ENCODE results near the gene C1orf94.
A peak's percentile ranks its signal among the peaks of the same experiment; 100 is the strongest.

The C1orf94 gene, protein sequence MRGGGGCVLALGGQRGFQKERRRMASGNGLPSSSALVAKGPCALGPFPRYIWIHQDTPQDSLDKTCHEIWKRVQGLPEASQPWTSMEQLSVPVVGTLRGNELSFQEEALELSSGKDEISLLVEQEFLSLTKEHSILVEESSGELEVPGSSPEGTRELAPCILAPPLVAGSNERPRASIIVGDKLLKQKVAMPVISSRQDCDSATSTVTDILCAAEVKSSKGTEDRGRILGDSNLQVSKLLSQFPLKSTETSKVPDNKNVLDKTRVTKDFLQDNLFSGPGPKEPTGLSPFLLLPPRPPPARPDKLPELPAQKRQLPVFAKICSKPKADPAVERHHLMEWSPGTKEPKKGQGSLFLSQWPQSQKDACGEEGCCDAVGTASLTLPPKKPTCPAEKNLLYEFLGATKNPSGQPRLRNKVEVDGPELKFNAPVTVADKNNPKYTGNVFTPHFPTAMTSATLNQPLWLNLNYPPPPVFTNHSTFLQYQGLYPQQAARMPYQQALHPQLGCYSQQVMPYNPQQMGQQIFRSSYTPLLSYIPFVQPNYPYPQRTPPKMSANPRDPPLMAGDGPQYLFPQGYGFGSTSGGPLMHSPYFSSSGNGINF

DNA sequence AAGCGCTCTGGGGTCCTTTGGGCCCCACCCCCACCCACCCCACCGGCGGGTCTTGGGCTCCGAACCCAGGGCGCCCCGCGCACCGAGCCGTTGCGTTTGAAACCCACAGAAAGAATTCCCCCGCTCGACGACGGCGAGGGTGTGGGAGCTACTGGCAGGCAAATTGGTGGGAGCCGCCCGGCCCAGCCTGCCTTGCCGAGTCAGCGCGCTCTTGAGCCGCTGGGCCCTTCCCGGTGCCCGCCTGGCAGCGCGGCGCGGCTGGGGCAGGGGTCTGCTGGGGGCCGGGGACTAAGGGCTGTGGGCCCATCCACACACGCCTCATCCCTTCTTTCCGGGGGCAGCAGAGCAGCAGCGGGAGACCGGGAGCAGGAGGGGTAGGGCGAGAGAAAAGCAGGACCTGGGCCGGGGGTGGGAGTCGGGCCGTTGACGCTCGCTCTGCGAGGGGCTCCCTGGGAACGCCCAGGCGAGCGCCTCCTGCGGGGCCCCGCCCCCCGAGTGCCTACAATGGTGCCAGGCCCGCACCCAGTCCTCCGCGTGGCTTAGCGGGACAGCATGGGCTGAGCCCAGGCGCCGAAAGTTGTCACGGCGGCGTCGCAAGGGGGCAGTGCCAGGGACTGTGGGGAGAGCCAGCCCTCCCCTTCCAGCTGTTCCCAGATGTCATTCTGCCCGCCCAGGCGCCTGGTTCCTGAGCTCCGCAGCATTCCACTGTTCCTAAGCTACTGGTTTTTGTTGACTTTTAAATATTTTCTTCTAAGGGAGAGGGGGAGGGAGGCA lies at the start of gene C1orf94:
Gene C1orf94 (plus strand): TSS at position 78 of the 774 bp plus-strand sequence. CDS start 883 bp downstream, outside the sequence.
- no peak within 1 kb of the TSS for H2AFZ ChIP-seq
- no peak within 1 kb of the TSS for H3K27ac ChIP-seq
- TF ChIP-seq, protein P1, sequence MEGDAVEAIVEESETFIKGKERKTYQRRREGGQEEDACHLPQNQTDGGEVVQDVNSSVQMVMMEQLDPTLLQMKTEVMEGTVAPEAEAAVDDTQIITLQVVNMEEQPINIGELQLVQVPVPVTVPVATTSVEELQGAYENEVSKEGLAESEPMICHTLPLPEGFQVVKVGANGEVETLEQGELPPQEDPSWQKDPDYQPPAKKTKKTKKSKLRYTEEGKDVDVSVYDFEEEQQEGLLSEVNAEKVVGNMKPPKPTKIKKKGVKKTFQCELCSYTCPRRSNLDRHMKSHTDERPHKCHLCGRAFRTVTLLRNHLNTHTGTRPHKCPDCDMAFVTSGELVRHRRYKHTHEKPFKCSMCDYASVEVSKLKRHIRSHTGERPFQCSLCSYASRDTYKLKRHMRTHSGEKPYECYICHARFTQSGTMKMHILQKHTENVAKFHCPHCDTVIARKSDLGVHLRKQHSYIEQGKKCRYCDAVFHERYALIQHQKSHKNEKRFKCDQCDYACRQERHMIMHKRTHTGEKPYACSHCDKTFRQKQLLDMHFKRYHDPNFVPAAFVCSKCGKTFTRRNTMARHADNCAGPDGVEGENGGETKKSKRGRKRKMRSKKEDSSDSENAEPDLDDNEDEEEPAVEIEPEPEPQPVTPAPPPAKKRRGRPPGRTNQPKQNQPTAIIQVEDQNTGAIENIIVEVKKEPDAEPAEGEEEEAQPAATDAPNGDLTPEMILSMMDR (IDR thresholded peaks at IDR 0.05): no peak
- H3K9ac ChIP-seq: no peak within 1 kb of the TSS
- no peak within 1 kb of the TSS for H3K4me3 ChIP-seq (ENCODE audit: low read depth, low read length)
- no peaks in the 10 kb centered on the region for H3K79me2 ChIP-seq
- H3K36me3 ChIP-seq (ENCODE audit: control insufficient read depth, insufficient read depth, low read length): no peaks in the 10 kb centered on the region
- peaks cover 3% of the 10 kb centered on the region for H3K27me3 ChIP-seq (ENCODE audit: control insufficient read depth, insufficient read depth, low read length)
- H3K4me2 ChIP-seq (ENCODE audit: low read length): peak within 1 kb of the TSS; percentile 11
- H3K9me3 ChIP-seq (ENCODE audit: control insufficient read depth, low read length): no peaks in the 10 kb centered on the region
- H3K4me1 ChIP-seq: no peaks in the 10 kb centered on the region

DNA sequence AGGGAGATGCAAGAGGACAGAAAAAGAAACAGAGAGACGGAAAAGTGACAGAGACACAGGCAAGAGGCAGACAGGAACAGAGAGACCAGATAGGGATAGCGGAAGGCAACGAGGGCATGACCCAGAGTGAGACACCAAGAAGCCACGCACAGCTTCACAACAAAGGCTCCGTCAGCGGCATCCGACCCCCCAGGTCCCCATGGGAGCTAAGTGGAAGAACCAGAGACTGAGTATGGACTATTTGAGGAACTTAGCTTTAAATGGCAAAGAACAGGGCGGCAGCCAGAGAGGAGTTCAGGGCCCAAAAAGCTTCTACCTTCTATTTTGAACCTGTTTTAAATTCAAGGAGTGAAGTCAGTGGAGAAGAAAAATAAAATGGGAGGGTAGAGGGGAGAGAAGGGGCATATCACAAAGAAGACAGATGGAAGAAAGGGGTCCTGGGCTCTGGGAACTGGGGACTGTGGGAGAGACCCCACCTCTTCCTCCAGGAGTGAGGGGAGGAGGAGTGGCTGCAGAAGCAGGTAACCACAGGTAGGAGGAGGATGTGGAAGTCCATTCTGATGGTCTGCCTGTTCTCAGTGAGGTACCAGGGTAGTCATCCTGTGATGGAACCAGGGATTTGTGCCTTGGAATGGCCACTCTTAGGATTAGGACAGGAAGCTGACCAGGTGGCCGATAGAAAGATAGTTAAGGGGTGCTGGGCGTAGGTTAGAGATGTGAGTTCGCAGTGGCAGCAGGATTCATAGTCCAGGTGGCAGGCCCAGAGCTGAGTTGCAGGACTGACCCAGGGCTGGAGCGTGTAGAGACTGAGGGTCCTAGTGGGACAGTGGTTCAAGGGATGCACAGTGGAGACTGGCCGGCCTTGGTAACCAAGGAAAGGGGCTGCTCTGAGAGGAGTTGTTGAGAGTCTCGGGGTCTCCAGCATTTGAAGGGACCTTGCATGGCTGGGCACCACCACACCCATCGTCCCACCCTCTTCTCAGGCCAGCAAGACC lies 49.4 kb upstream of the C1orf94 start:
- Histone ChIP-seq H3K27me3 (ENCODE audit: control insufficient read depth, insufficient read depth, low read length) (no peaks in the 10 kb centered on the region), H3K9me3 (ENCODE audit: control insufficient read depth, low read length) (no peaks in the 10 kb centered on the region)

DNA sequence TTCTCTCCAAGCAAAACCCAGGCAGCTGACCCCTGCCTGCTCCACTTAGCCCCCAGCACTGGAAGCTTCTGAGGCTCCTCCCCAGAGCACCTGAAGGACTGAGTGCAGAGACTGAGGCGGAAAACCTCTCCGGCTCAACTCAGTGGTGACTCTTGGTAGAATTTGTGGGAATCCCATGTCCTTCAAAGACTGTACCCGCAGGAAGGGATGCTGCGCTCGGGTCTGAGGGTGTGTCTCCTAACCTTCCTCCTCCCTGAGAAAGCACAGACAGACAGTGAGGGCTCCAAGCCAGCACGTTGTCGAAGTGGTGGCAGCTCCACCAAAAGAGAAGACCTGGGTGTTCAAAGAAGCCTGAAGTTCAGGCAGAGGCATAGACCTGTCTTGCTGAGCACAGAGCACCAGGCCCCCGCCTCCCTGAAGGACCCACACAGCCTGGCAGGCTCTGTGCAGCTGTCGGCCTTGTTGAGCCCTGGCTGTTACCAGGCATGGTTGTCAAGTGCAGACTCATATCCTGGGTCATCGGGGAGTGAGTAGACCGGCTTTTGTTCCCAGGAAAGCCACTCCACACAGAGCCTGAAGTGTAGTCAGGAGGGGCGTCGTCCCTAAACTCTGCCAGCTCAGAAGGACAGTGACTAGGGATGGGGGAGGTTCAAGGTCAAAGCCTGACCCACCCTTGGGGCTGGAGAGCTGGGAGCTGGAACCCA lies 48.4 kb upstream of the C1orf94 start:
- Histone ChIP-seq H3K4me3 (ENCODE audit: low read depth, low read length) (no peak overlapping the region), H3K4me2 (ENCODE audit: low read length) (no peak overlapping the region), H2AFZ (no peak overlapping the region), H3K36me3 (ENCODE audit: control insufficient read depth, insufficient read depth, low read length) (no peaks in the 10 kb centered on the region), H3K4me1 (no peaks in the 10 kb centered on the region), H3K27ac (no peak overlapping the region), H3K27me3 (ENCODE audit: control insufficient read depth, insufficient read depth, low read length) (no peaks in the 10 kb centered on the region), H3K79me2 (no peaks in the 10 kb centered on the region), H3K9me3 (ENCODE audit: control insufficient read depth, low read length) (no peaks in the 10 kb centered on the region), H3K9ac (no peak overlapping the region)
- TF ChIP-seq, protein P1 (IDR thresholded peaks at IDR 0.05): no peak

More for the DNA sequence above, 49.4 kb upstream of the C1orf94 start:
- no peaks in the 10 kb centered on the region for H3K79me2 ChIP-seq
- H3K4me3 ChIP-seq (ENCODE audit: low read depth, low read length): no peak overlapping the region
- no peak overlapping the region for H2AFZ ChIP-seq
- H3K36me3 ChIP-seq (ENCODE audit: control insufficient read depth, insufficient read depth, low read length): no peaks in the 10 kb centered on the region
- H3K27ac ChIP-seq: no peak overlapping the region
- no peaks in the 10 kb centered on the region for H3K4me1 ChIP-seq
- no peak overlapping the region for H3K9ac ChIP-seq
- TF ChIP-seq, protein P1 (IDR thresholded peaks at IDR 0.05): no peak
- no peak overlapping the region for H3K4me2 ChIP-seq (ENCODE audit: low read length)

DNA sequence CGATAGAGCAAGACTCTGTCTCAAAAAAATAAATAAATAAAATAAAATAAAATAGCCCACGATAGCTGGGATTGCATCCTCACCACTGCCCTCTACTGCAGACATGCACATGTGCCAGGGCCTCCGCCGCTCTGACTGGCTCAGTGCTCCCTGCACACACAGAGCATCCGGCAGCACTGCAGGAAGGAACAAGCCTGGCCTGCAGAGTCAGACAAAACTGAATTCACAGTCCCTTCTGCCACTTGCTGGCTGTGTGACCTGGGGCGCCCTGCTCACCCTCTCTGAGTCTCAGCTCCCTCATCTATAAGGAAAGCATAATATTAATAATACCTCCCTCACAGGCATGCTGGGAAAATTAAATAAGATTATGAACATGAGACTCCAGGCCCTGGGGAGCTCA lies 47.1 kb upstream of the C1orf94 start:
- Histone ChIP-seq H3K4me1 (no peaks in the 10 kb centered on the region), H3K79me2 (no peaks in the 10 kb centered on the region), H3K36me3 (ENCODE audit: control insufficient read depth, insufficient read depth, low read length) (no peaks in the 10 kb centered on the region), H3K4me2 (ENCODE audit: low read length) (no peak overlapping the region), H3K27me3 (ENCODE audit: control insufficient read depth, insufficient read depth, low read length) (no peaks in the 10 kb centered on the region), H3K9ac (no peak overlapping the region), H3K9me3 (ENCODE audit: control insufficient read depth, low read length) (no peaks in the 10 kb centered on the region), H3K4me3 (ENCODE audit: low read depth, low read length) (no peak overlapping the region), H3K27ac (no peak overlapping the region), H2AFZ (no peak overlapping the region)
- TF ChIP-seq, protein P1 (IDR thresholded peaks at IDR 0.05): no peak
